Skeletal muscle tissue (tissue), 4 donors: ENCODE data around the gene CBFA2T3. TPM values are rescaled to one million over a fixed set of nuclear protein-coding genes. Genes with fewer than 3 reads are reported as not detected.

Experiments used
- H3K27ac ChIP-seq: one replicate; pipeline ENCODE4 v1.7.0; 2013; ENCODE audit warnings: mild to moderate bottlenecking, low read depth, low read length, inconsistent platforms
- H3K27me3 ChIP-seq, 3 donors: one replicate each; pipeline ENCODE4 v1.7.0; 2013; ENCODE audit warnings: low read length in 3 of 3; ENCODE audit not compliant: control insufficient read depth in 3 of 3, insufficient read depth in 3 of 3
- H3K36me3 ChIP-seq, 3 donors: one replicate each; pipeline ENCODE4 v1.7.0; 2013; ENCODE audit warnings: low read length in 3 of 3; ENCODE audit not compliant: control insufficient read depth in 3 of 3, insufficient read depth in 3 of 3
- H3K4me1 ChIP-seq, 3 donors: one replicate each; pipeline ENCODE4 v1.7.0; 2013; ENCODE audit warnings: low read length in 3 of 3, mild to moderate bottlenecking in 3 of 3; ENCODE audit not compliant: control insufficient read depth in 3 of 3, insufficient read depth in 3 of 3
- H3K4me3 ChIP-seq, 3 donors: one replicate each; pipeline ENCODE4 v1.7.0; 2013; ENCODE audit warnings: low read length in 3 of 3
- H3K9ac ChIP-seq, 3 donors: one replicate each; pipeline ENCODE4 v1.7.0; 2013; ENCODE audit warnings: low read length in 3 of 3, mild to moderate bottlenecking in 3 of 3, moderate library complexity in 2 of 3, low read depth in 1 of 3
- H3K9me3 ChIP-seq, 3 donors: one replicate each; pipeline ENCODE4 v1.7.0; 2013; ENCODE audit warnings: low read length in 3 of 3; ENCODE audit not compliant: control insufficient read depth in 3 of 3
- total RNA-seq: library from RNA; depleted of rRNA; stranded (reverse); fragments of >200 nt; gene quantifications from one replicate; pipeline ENCODE4 v1.2.3, GENCODE V29; 2014
- donor health status: Osteomylitis.

Gene CBFA2T3
- total RNA-seq, 1 donor from 2014 or later, result 2.1 TPM

- H3K36me3 ChIP-seq, result peaks cover 53 to 62% (median 60%) of the 10 kb centered on the region in 3 donors
- H3K4me3 ChIP-seq, result no peak overlapping the region
- H3K9me3 ChIP-seq, result no peaks in the 10 kb centered on the region
- H3K4me1 ChIP-seq, result peaks cover 18 to 29% (median 25%) of the 10 kb centered on the region in 3 donors
- H3K27me3 ChIP-seq, result no peaks in the 10 kb centered on the region
- no peak overlapping the region for H3K27ac ChIP-seq
- no peak overlapping the region for H3K9ac ChIP-seq
These were observed 97.3 kb downstream of the CBFA2T3 start for GRCh38 chr16:88879788-88880055.

DNA sequence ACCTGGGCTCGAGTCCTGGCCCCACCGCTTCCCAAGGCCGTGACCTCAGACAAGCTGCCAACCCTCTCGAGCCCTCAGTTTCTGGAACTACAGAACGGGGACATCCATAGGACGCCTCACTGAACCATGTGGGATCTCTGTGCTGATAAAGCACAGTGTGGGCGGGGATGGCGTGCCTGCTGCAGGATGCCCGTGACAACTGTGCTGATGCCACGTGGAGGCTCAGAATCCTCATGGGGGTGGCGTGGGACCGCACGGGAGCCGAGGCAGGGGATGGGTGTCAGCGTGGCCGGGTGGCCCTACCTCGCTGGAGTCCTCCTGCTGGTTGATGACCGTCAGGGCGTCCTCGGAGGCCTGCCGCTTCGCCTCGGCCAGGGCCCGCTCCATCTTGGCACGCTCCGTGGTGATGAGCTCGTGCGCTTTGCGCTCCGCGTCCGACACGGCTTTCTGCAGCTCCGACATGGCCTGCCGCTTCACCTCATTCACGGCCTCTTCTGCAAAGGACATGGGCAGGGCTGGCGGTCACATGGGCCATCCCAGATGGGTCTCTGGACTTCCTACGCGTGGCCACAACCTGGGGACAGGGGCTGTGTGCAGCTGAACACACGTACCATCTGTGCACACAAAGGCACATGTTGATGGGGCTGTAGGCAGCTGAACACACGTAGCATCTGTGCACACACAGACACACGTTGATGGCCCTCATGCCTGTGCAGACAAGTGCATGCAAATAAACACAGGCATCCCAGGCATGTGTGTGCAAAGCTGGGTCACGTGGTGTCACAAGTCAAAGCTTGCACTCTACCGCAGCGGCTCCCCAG lies 97.8 kb downstream of the CBFA2T3 start:
- Histone ChIP-seq H3K27me3 (no peaks in the 10 kb centered on the region), H3K27ac (no peak overlapping the region), H3K36me3 (peaks cover 48 to 56% (median 54%) of the 10 kb centered on the region in 3 donors), H3K4me1 (peaks cover 13 to 24% (median 20%) of the 10 kb centered on the region in 3 donors), H3K9ac (no peak overlapping the region), H3K4me3 (no peak overlapping the region), H3K9me3 (no peaks in the 10 kb centered on the region)

DNA sequence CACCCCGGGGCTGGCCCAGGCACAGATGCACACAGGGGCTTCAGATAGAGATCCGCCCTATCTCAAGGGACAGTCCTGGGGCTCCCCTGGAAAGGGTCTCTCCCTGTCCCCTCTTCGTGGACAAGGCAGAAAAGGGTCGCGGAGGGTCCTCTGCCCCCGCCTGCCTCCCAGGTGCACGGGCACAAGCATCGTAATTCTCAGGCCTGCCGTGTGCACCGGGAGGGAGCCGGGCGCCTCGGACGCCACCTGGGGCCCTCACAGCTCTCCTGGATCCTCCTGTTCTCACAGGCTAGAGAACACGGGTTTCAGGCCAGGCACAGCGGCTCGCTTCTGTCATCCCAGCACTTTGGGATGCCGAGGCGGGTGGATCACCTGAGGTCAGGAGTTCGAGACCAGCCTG lies 98.7 kb downstream of the CBFA2T3 start:
- Histone ChIP-seq H3K27me3 (no peaks in the 10 kb centered on the region), H3K27ac (no peak overlapping the region), H3K4me1 (peaks cover 7 to 16% (median 13%) of the 10 kb centered on the region in 3 donors), H3K9me3 (no peaks in the 10 kb centered on the region), H3K9ac (no peak overlapping the region), H3K4me3 (no peak overlapping the region), H3K36me3 (peaks cover 48 to 54% (median 54%) of the 10 kb centered on the region in 3 donors)

GRCh38 chr16:88877564-88878289 lies 99.3 kb downstream of the CBFA2T3 start:
- H3K4me3 ChIP-seq, result no peak overlapping the region
- peaks cover under 1 to 9% (median 7%) of the 10 kb centered on the region in 3 donors for H3K4me1 ChIP-seq
- H3K9me3 ChIP-seq, result no peaks in the 10 kb centered on the region
- H3K36me3 ChIP-seq, result peaks cover 43 to 53% (median 48%) of the 10 kb centered on the region in 3 donors
- H3K9ac ChIP-seq, result no peak overlapping the region
- no peak overlapping the region for H3K27ac ChIP-seq
- H3K27me3 ChIP-seq, result peaks cover 0 to 4% (median 0%) of the 10 kb centered on the region in 3 donors

GRCh38 chr16:88876942-88877526 lies 100.0 kb downstream of the CBFA2T3 start:
- Histone ChIP-seq H3K9me3 (no peaks in the 10 kb centered on the region), H3K27ac (no peak overlapping the region), H3K9ac (no peak overlapping the region), H3K4me1 (peaks cover 0 to 2% (median under 1%) of the 10 kb centered on the region in 3 donors), H3K27me3 (peaks cover 0 to 7% (median 0%) of the 10 kb centered on the region in 3 donors), H3K4me3 (no peak overlapping the region), H3K36me3 (peaks cover 41 to 46% (median 41%) of the 10 kb centered on the region in 3 donors)

DNA sequence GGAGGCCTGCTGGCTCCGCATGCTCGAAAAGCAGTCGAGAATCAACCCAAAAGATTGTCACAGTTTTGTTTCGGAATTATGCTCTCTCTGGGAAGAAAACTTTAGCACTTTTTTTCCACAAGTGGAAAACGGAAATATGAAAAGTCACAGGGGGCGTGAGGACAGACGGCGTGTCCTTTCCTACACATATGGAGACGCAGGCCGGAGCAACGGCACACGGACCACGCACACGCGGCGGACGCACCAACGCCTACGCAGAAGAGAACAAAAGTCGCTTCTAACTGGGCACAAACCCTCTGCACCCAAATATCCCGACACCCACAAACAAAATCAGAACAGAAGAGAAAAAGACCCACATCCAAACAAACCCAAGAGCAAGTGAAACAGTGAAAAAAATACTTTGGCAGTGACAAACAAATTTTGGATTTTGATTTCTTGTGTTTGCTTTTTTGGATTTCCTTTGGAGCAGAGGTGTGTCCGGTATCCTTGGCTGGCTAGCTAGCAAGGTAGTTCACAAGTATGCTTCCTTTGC lies 101.2 kb downstream of the CBFA2T3 start:
- no peak overlapping the region for H3K9ac ChIP-seq
- H3K27ac ChIP-seq, result no peak overlapping the region
- H3K9me3 ChIP-seq, result no peaks in the 10 kb centered on the region
- H3K4me3 ChIP-seq, result no peak overlapping the region
- H3K36me3 ChIP-seq, result peaks cover 35 to 39% (median 37%) of the 10 kb centered on the region in 3 donors
- peaks cover 0 to 15% (median 0%) of the 10 kb centered on the region in 3 donors for H3K27me3 ChIP-seq
- peaks cover 0 to 5% (median under 1%) of the 10 kb centered on the region in 3 donors for H3K4me1 ChIP-seq

DNA sequence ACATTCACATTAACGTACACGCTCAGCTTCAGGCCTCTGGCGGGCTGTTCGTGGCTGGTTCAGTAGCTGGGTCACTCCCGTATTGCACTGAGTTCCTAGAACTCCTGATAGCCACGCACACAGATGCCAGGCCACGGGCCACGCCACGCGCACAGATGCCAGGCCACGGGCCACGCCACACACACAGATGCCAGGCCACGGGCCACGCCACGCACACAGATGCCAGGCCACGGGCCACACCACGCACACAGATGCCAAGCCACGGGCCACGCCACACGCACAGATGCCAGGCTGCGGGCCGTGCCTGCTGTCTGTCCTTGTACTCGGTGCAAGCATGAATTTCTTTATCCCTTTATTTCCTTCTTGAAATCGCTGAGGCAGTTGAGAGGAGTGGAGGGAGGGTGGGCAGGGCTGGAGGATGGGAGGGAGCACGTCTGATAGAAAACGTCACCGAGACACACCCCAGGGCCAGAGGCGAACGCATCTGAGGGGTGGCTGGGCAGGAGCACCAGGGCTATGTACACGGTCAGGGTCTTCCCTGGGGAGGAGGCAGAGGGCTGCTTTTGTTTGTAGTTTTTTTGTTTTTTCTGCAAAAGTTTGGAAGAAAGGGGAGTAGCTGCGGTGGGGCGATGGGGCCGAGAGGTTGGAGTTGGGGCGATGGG lies 101.9 kb downstream of the CBFA2T3 start:
- Histone ChIP-seq H3K27ac (no peak overlapping the region), H3K27me3 (peaks cover 0 to 21% (median 0%) of the 10 kb centered on the region in 3 donors), H3K9me3 (no peaks in the 10 kb centered on the region), H3K4me1 (peaks cover 0 to 10% (median 5%) of the 10 kb centered on the region in 3 donors), H3K4me3 (no peak overlapping the region), H3K36me3 (peaks cover 29 to 34% (median 30%) of the 10 kb centered on the region in 3 donors), H3K9ac (no peak overlapping the region)

DNA sequence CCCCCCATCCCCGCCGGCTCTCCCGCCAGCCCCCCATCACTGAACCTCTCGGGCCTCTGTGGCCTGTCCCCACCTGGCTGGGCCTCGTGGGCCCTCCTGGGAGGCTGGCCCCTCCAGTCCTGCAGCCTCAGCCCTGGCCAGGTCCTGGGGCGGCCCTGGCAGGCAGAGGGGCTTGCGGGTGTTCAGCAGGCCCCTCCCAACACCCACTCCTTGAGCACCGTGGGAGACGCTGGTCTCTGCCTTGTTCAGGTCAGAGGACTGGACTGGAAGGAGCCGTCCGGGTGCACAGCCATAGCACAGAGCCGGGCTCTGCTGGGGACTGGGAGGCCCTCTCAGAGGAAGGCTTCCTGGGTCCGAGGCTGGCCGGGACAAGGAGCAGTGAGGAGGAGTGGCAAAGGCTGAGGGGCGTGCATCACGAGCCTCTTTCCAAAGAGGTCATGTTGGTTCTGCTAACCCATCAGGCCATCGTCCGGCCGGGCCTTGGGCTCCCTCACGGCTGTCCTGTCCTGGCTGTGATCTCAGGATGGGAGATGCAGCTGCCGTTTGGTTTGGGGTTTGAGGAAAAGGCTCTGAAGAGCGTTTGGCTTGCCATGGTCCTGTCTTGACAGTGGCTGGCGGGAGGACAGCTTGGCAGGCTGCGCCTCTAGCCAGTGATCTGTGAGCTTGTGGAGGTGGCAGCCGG lies 104.2 kb downstream of the CBFA2T3 start:
- no peak overlapping the region for H3K27ac ChIP-seq
- no peaks in the 10 kb centered on the region for H3K9me3 ChIP-seq
- peak overlapping the region in 1 of 3 donors; percentile 40 for H3K9ac ChIP-seq
- no peak overlapping the region for H3K4me3 ChIP-seq
- peaks cover 0 to 29% (median 6%) of the 10 kb centered on the region in 3 donors for H3K27me3 ChIP-seq
- peaks cover 9 to 17% (median 10%) of the 10 kb centered on the region in 3 donors for H3K36me3 ChIP-seq
- peaks cover 0 to 13% (median 10%) of the 10 kb centered on the region in 3 donors for H3K4me1 ChIP-seq
